Ascending aorta (tissue), 2 donors: ENCODE results near the gene TTC8. TPM values are rescaled to one million over a fixed set of nuclear protein-coding genes. Genes with fewer than 3 reads are reported as not detected.

Source experiments
- DNase-seq, 2 donors: peaks; one replicate each; pipeline ENCODE4 v3.0.0-alpha.2; 2019; ENCODE audit warnings: low spot score in 2 of 2
- H3K27ac ChIP-seq, 2 donors: fragments of 200-600 bp; sonication (generic); one replicate each; pipeline ENCODE4 v1.5.1; 2016 to 2017; ENCODE audit warnings: mild to moderate bottlenecking in 1 of 2
- H3K27me3 ChIP-seq: fragments of 200-600 bp; sonication (generic); one replicate; pipeline ENCODE4 v1.5.1; 2017
- H3K36me3 ChIP-seq, 2 donors: fragments of 200-600 bp; sonication (generic); one replicate each; pipeline ENCODE4 v1.5.1; 2016
- H3K4me1 ChIP-seq, 2 donors: fragments of 200-600 bp; sonication (generic); one replicate each; pipeline ENCODE4 v1.5.1; 2016 to 2017; ENCODE audit warnings: mild to moderate bottlenecking in 1 of 2
- H3K4me3 ChIP-seq, 2 donors: fragments of 200-600 bp; sonication (generic); one replicate each; pipeline ENCODE4 v1.5.1; 2016 to 2017; ENCODE audit warnings: mild to moderate bottlenecking in 1 of 2
- H3K9me3 ChIP-seq, 2 donors: fragments of 200-600 bp; sonication (generic); one replicate each; pipeline ENCODE4 v1.5.1; 2016
- intact Hi-C: fragments of 100-400 bp; cut with DNase I; formaldehyde crosslinking; loops from one replicate; pipeline ENCODE4 v1.15.1; 2023
- total RNA-seq: library from RNA; depleted of rRNA; stranded (reverse); fragments of >200 nt; gene quantifications from one replicate; pipeline ENCODE4 v1.1.0, GENCODE V29; 2016
- TF ChIP-seq, protein P1 (sequence below), 3 experiments: fragments of 200-600 bp in 2 of 3; fragments of 450-650 bp in 1 of 3; sonication (generic) in 2 of 3; IDR thresholded peaks; one replicate each; pipeline ENCODE4 v1.5.1; 2016 to 2019; ENCODE audit warnings: antibody characterized with exemption in 3 of 3, mild to moderate bottlenecking in 1 of 3, moderate library complexity in 1 of 3

TTC8 gene
- total RNA-seq, 1 donor from 2014 or later: 24.4 TPM

DNA sequence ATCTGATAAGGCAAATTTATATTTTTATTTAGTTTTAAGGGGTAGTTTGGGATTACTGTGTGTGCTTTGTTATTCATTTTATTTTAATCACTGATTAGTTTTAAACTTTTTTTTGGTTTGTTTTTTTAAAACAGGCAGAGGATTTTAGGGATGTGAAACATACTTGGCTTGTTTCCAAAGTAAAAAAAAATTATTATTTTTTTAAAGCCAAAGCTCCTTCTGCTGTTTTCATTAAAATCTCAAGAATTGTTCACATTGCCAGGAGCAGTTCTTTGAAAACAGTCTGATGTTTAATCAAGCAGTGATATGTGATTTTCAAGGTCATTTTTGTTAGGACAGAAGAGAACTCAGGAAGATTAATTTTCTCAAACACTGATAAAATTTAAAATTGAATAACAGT, 11.2 kb downstream of the TTC8 start:
- peak overlapping the region; percentile 52 to 81 for H3K27ac ChIP-seq
- no peaks in the 10 kb centered on the region for H3K27me3 ChIP-seq
- H3K4me3 ChIP-seq: peak overlapping the region in 1 of 2 donors; percentile 19
- intact Hi-C loops: loop anchor here (2.0 to 10.0 kb wide), 3 partner anchors 43 to 843 kb away; partner anchors contain the start of genes EML5, FOXN3 and GALC
- H3K4me1 ChIP-seq: peaks cover 8 to 17% of the 10 kb centered on the region in 2 donors
- H3K9me3 ChIP-seq: no peaks in the 10 kb centered on the region
- TF ChIP-seq, protein P1, sequence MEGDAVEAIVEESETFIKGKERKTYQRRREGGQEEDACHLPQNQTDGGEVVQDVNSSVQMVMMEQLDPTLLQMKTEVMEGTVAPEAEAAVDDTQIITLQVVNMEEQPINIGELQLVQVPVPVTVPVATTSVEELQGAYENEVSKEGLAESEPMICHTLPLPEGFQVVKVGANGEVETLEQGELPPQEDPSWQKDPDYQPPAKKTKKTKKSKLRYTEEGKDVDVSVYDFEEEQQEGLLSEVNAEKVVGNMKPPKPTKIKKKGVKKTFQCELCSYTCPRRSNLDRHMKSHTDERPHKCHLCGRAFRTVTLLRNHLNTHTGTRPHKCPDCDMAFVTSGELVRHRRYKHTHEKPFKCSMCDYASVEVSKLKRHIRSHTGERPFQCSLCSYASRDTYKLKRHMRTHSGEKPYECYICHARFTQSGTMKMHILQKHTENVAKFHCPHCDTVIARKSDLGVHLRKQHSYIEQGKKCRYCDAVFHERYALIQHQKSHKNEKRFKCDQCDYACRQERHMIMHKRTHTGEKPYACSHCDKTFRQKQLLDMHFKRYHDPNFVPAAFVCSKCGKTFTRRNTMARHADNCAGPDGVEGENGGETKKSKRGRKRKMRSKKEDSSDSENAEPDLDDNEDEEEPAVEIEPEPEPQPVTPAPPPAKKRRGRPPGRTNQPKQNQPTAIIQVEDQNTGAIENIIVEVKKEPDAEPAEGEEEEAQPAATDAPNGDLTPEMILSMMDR (IDR thresholded peaks at IDR 0.05): no peak
- DNase-seq: no peak
- no peaks in the 10 kb centered on the region for H3K36me3 ChIP-seq

DNA sequence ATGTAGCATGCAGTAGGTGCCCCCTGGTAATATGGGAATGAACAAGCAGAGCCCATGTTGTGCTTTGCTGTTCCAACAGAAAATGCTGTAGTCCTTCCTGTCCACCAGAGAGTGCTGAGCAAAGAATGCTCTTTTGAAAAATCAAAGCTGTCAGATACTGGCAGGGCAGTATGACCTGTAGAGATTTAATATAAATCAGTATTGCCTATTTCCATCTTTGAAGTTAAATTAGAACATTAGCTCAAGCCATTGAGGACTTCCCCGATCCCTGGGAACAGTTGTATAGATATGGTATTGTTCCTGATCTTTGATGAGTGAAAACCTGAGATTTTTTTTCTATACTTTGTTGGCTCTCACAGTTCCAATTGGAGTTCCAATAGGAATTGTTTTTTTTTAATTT, 13.0 kb downstream of the TTC8 start:
- Histone ChIP-seq H3K9me3 (no peaks in the 10 kb centered on the region), H3K27ac (no peak overlapping the region), H3K36me3 (peaks cover 0 to 9% of the 10 kb centered on the region in 2 donors), H3K27me3 (no peaks in the 10 kb centered on the region), H3K4me1 (peaks cover 4 to 14% of the 10 kb centered on the region in 2 donors), H3K4me3 (no peak overlapping the region)
- intact Hi-C loops: loop anchor here (5.0 to 10.0 kb wide), 2 partner anchors 577 to 845 kb away; partner anchors contain the start of genes FOXN3 and GALC
- TF ChIP-seq, protein P1 (IDR thresholded peaks at IDR 0.05): no peak
- DNase-seq: no peak

DNA sequence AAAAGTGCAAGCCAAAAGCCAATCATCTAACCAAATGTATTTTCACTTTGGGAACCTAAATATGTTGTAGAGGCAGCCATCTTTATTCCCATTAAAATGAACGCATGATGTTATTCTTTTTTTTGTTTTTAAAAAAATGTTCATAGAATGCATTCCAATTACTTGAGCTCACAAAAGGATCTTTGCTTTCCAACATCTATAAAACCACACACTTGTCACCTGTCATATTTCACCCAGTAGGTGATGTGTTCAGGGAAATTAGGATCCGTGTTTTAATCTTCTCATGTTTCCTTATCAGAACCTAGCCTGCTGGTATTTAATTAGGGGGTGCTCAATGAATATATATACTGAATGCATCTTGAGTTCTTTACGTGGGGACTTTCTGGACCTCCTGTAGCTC, 13.6 kb downstream of the TTC8 start:
- no peak for DNase-seq
- Histone ChIP-seq H3K4me3 (no peak overlapping the region), H3K4me1 (peaks cover 4 to 14% of the 10 kb centered on the region in 2 donors), H3K27me3 (no peaks in the 10 kb centered on the region), H3K27ac (no peak overlapping the region), H3K9me3 (no peaks in the 10 kb centered on the region), H3K36me3 (peaks cover 0 to 11% of the 10 kb centered on the region in 2 donors)
- TF ChIP-seq, protein P1 (IDR thresholded peaks at IDR 0.05): no peak
- intact Hi-C loops: loop anchor here (5.0 to 10.0 kb wide), 2 partner anchors 577 to 846 kb away; partner anchors contain the start of genes FOXN3 and GALC

DNA sequence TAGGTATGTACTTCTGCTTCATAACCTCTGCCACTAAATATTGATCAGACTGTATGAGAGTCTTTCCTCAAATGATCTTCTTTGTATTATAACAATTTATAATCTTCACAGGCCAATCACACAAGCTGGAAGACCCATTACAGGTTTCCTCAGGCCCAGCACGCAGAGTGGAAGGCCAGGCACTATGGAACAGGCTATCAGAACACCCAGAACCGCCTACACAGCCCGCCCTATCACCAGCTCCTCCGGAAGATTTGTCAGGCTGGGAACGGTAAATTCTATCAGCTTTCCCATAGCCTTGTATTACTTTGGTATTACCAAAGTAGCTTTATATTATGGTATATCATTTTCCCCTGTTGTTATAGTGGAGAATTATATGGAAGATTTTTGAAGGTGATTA, 16.5 kb downstream of the TTC8 start:
- H3K4me1 ChIP-seq: peaks cover 0 to 3% of the 10 kb centered on the region in 2 donors
- DNase-seq: no peak
- H3K36me3 ChIP-seq: peaks cover 0 to 11% of the 10 kb centered on the region in 2 donors
- no peak overlapping the region for H3K27ac ChIP-seq
- no peak overlapping the region for H3K4me3 ChIP-seq
- TF ChIP-seq, protein P1 (IDR thresholded peaks at IDR 0.05): no peak
- no peaks in the 10 kb centered on the region for H3K27me3 ChIP-seq
- H3K9me3 ChIP-seq: no peaks in the 10 kb centered on the region
- intact Hi-C loops: no loop called here

DNA sequence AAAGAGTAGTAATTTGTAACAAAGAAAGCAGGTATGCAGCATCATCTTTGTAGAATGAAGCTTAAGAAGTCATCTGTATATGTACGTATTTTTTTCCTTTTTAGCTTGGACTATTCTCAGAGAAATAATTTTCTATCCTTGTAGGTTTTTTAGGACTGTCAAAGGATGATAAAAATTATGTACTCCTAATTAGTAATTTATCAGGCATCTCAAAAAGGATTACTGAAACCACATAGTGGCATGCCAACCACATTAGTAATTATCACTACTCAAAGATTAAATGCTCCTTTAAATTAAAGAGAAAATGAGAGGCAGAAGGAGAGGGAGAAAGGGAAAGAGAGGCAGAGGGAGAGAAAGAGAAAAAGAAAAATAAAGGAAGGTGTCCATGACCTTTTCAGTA, 17.3 kb downstream of the TTC8 start:
- Histone ChIP-seq H3K4me1 (no peaks in the 10 kb centered on the region), H3K4me3 (no peak overlapping the region), H3K36me3 (peaks cover 0 to 13% of the 10 kb centered on the region in 2 donors), H3K27me3 (no peaks in the 10 kb centered on the region), H3K9me3 (no peaks in the 10 kb centered on the region), H3K27ac (no peak overlapping the region)
- intact Hi-C loops: no loop called here
- TF ChIP-seq, protein P1 (IDR thresholded peaks at IDR 0.05): no peak
- no peak for DNase-seq

DNA sequence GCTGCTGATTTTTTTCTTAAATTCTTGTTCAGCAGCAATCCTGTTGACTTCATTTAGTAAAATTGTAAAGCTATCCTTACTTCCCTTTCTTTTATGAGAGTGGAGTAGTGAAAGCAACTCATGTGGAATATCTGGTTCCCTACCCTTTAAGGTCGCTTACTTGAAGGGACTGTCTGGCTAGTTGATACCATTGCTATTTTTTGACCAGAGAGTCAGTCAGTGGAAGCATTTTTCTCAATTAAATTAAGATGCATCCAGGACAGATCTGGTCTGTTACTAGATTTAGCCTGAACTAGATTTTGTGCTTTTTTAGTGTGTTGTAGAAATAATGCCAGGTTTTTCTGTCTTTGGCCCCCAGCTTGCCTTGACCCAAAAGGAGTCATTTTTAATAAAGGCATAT, 18.0 kb downstream of the TTC8 start:
- no peaks in the 10 kb centered on the region for H3K9me3 ChIP-seq
- H3K27me3 ChIP-seq: no peaks in the 10 kb centered on the region
- H3K4me1 ChIP-seq: no peaks in the 10 kb centered on the region
- no peak overlapping the region for H3K27ac ChIP-seq
- DNase-seq: no peak
- TF ChIP-seq, protein P1 (IDR thresholded peaks at IDR 0.05): no peak
- no peak overlapping the region for H3K4me3 ChIP-seq
- peaks cover 0 to 17% of the 10 kb centered on the region in 2 donors for H3K36me3 ChIP-seq
- intact Hi-C loops: no loop called here
